Astrocyte (in vitro differentiated cells and primary cell): ENCODE data around the gene GPC3.

Experiments
- EZH2 ChIP-seq: IDR thresholded peaks from 2 replicates; pipeline ENCODE4 v1.6.1; 2012; ENCODE audit warnings: mild to moderate bottlenecking, low read length, inconsistent platforms; ENCODE audit not compliant: insufficient read depth
- TF ChIP-seq, protein P1 (sequence below): IDR thresholded peaks from 2 replicates; pipeline ENCODE4 v1.5.1; 2011; ENCODE audit warnings: low read depth, mild to moderate bottlenecking, inconsistent platforms, low read length, moderate library complexity; ENCODE audit not compliant: insufficient read depth

DNA sequence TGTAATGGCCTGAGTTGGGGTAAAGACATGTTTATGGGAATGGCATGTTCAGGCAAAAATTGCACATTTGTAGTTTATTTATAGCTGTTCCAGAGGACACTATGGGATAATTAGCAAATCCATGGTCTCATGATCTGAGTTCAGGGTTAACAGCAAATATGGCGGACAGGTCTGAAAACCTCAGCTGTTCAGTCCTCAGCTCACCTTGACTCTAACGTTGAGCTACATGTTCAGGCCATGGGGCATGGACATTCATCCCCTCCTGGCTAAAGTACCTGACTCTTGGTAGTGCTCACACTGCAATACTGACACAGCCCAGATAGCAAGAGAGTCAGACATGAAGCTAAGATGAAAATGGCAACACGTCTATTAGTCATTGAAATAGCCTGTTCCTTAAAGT is 408.5 kb downstream of the GPC3 start:
- TF ChIP-seq, protein P1, sequence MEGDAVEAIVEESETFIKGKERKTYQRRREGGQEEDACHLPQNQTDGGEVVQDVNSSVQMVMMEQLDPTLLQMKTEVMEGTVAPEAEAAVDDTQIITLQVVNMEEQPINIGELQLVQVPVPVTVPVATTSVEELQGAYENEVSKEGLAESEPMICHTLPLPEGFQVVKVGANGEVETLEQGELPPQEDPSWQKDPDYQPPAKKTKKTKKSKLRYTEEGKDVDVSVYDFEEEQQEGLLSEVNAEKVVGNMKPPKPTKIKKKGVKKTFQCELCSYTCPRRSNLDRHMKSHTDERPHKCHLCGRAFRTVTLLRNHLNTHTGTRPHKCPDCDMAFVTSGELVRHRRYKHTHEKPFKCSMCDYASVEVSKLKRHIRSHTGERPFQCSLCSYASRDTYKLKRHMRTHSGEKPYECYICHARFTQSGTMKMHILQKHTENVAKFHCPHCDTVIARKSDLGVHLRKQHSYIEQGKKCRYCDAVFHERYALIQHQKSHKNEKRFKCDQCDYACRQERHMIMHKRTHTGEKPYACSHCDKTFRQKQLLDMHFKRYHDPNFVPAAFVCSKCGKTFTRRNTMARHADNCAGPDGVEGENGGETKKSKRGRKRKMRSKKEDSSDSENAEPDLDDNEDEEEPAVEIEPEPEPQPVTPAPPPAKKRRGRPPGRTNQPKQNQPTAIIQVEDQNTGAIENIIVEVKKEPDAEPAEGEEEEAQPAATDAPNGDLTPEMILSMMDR, result no peak
- no peak for TF ChIP-seq EZH2
